Muscle of leg (tissue), 11 donors: ENCODE data around the gene SLC35E2B. TPM values are rescaled to one million over a fixed set of nuclear protein-coding genes. Genes with fewer than 3 reads are reported as not detected.
"Not testable (repeated sequence)": the region's sequence is repeated elsewhere in the genome, so short reads cannot be mapped to it uniquely, and the experiment has no call there.

Experiments
- DNase-seq: peaks from one replicate; pipeline ENCODE4 v3.0.0; 2013
- H3K27ac ChIP-seq: one replicate; pipeline ENCODE4 v1.5.1; 2013; ENCODE audit warnings: mild to moderate bottlenecking, low read length, control low read depth
- H3K27me3 ChIP-seq: one replicate; pipeline ENCODE4 v1.6.1; 2013; ENCODE audit warnings: low read length; ENCODE audit not compliant: control insufficient read depth, insufficient read depth
- H3K36me3 ChIP-seq: one replicate; pipeline ENCODE4 v1.6.1; 2013; ENCODE audit warnings: low read length; ENCODE audit not compliant: control insufficient read depth, insufficient read depth
- H3K4me1 ChIP-seq: one replicate; pipeline ENCODE4 v1.6.1; 2013; ENCODE audit warnings: low read length; ENCODE audit not compliant: control insufficient read depth, insufficient read depth
- H3K4me3 ChIP-seq: one replicate; pipeline ENCODE4 v1.5.1; 2013; ENCODE audit warnings: low read length, control low read depth
- H3K9me3 ChIP-seq: replicated peaks from 2 replicates; pipeline ENCODE4 v1.6.1; 2013; ENCODE audit warnings: low read depth, low read length; ENCODE audit not compliant: control insufficient read depth
- WGBS: methylation state at CpG from one replicate; pipeline ENCODE4 v1.1.5; 2013; ENCODE audit warnings: missing lambda C conversion rate; ENCODE audit not compliant: insufficient coverage; 5-methylcytosine and 5-hydroxymethylcytosine counted together
- polyA plus RNA-seq, 8 donors: library from polyadenylated mRNA; unstranded; fragments of 120-200 nt; gene quantifications; one replicate each; pipeline versions ENCODE4 v1.2.1 to v1.2.3, GENCODE V29; 2013; ENCODE audit warnings: inconsistent platforms in 1 of 8, low replicate concordance in 1 of 8; ENCODE audit not compliant: insufficient read length in 8 of 8, insufficient read depth in 1 of 8
- total RNA-seq: library from RNA; stranded (reverse); fragments of 120-200 nt; gene quantifications from one replicate; pipeline ENCODE4 v1.2.4, GENCODE V29; 2013

SLC35E2B gene
- total and polyA plus RNA-seq, 9 donors = 27.4 to 56.9 (median 48.1) TPM

DNA sequence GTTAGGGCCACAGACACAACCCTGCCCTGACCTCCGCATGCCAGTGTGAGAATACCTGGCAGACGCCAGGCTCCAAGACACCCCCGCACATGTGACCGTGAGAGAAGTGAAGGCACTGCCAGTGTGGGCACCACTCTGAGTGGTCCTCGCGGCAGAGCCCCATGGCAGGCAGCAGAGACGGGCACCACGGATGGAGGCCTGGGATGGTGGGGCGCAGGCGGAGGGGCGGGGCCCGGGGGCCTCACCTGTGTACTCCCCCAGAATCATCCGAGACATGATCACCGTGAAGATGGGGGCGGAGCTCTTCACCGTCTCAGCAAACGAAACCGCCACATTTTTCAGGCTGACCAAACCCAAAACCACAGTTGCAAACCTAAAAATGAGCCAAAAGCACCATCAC lies 17.4 kb downstream of the SLC35E2B start:
- not testable (repeated sequence) for H3K4me3 ChIP-seq, H3K27me3 ChIP-seq, H3K27ac ChIP-seq, H3K9me3 ChIP-seq, DNase-seq
- H3K36me3 ChIP-seq = peaks cover 23% of the 10 kb centered on the region
- peaks cover 14% of the 10 kb centered on the region for H3K4me1 ChIP-seq
- WGBS = no CpG with 5 or more reads among the region's 18 CpGs

DNA sequence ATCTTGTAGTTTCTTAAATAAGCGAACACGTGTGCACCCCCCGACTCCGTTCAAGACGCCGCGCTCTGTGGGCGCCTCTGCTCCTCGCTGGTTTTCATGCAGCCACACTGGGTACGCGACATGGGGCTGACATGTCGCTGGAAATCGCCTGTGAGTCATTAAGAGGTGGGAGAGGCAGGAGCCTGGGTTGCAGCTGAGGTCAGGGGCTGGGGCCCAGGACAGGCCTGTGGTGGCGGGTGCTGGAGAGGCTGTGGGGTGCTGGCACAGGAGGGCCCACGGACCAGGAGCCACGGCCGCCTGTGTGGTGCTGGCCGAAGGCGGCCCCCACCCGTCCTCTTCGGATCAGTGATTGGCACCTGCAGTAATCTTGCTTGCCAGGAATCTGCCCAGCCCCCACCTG lies 17.8 kb downstream of the SLC35E2B start:
- not testable (repeated sequence) for H3K9me3 ChIP-seq, DNase-seq, H3K27ac ChIP-seq, H3K4me3 ChIP-seq, H3K27me3 ChIP-seq
- 100% methylated on average over 1 of the region's 21 CpGs for WGBS
- Histone ChIP-seq H3K36me3 (peaks cover 27% of the 10 kb centered on the region), H3K4me1 (peaks cover 14% of the 10 kb centered on the region)

DNA sequence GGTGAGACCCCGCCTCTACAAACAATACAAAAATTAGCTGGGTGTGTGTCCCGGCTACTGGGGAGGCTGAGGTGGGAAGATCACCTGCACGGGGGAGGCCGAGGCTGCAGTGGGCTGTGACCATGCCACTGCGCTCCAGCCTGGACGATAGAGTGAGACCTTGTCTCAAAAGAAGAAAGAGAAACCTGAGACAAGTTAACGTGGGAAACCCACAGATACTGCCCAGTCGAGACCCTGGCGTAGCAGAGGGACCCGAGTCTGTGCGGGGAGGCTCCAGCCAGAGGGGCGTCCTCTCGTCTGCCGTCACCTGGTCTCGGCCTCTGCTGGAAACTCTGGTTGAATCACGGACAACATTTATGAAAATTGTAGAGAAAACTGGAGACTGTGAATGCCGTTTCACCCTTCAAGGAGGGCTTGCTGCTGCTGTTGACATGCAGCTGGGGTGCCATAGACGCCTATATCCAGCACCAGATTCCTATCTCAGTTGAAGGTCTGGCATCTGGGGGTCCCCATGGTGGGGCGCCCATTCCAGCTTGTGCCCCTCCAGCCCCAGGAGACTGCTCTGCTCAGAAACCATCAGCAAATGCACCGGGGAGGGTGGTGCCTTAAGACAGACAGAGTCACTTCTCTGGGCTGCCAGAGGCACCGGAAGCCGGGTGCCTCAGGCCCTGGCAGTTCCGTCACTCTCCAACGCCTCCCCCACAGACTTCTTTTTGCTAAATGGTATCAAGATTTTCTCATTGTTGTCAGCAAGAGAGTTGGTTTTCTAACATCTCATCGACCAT lies 20.2 kb downstream of the SLC35E2B start:
- H3K4me3 ChIP-seq = no peak overlapping the region
- 91% methylated on average over 15 of the region's 25 CpGs for WGBS
- peaks cover 40% of the 10 kb centered on the region for H3K36me3 ChIP-seq
- no peaks in the 10 kb centered on the region for H3K4me1 ChIP-seq
- no peak for DNase-seq
- H3K27ac ChIP-seq = no peak overlapping the region
- no peaks in the 10 kb centered on the region for H3K27me3 ChIP-seq
- H3K9me3 ChIP-seq = no peaks in the 10 kb centered on the region

DNA sequence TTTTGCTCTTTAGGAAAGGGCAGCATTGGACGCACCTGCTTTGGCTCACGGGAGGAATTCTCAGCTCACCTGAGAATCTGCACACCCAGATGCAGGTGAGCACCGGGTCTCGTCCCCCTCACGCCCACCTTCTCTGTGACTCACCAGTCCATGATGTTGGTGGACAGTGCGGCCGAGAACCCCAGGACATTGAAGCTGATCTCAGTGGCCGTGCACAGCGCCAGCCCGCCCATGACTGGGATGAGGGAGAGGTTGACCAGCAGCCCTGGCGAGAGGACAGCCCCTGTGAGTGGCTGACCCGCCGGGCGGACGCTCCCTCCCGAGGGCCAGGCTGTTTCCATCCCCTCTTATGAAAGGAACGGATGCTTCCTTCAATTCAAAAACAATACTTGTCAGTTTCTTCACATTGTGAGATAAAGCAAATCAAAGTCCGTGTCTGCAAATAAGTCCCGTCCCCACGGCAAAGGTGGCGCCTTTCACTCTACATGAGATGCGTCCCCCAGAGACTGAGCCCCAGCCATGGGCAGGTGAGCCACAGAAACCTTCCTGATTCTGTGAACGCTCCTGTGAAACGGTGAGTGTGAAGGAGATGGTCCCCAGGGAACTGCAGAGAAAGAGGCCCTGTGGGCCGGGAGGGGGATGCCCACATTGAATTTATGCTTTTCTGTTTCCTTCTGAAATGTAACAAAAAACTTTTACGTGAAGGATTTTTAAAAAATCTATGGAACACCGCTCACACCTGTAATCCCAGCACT lies 21.1 kb downstream of the SLC35E2B start:
- H3K4me1 ChIP-seq = no peaks in the 10 kb centered on the region
- 76% methylated on average over 6 of the region's 27 CpGs for WGBS
- no peaks in the 10 kb centered on the region for H3K9me3 ChIP-seq
- DNase-seq = no peak
- no peak overlapping the region for H3K27ac ChIP-seq
- H3K4me3 ChIP-seq = no peak overlapping the region
- peaks cover 42% of the 10 kb centered on the region for H3K36me3 ChIP-seq
- H3K27me3 ChIP-seq = no peaks in the 10 kb centered on the region

DNA sequence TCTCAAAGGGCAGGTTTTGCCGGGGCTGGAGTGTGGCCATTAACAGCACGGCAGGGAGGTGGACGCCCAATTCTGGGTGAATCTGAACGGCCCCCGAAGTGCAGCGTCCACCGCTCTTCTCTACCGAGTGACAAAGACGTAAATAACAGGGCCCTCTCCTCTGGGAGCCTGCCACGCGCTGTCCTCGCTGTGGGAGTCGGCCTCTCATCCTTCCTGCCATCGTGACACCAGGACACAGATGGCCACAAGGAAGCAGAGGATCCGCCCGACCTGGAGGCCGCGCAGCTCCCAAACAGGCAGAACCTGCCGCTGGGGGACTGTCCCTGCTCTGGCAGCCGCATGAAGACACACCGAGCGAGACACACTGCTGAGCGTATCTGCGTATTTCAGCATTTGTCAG lies 21.7 kb downstream of the SLC35E2B start:
- no peak overlapping the region for H3K27ac ChIP-seq
- peaks cover 49% of the 10 kb centered on the region for H3K36me3 ChIP-seq
- no peak for DNase-seq
- H3K9me3 ChIP-seq = no peaks in the 10 kb centered on the region
- no peak overlapping the region for H3K4me3 ChIP-seq
- no peaks in the 10 kb centered on the region for H3K27me3 ChIP-seq
- WGBS = 92% methylated on average over 24 of the region's 24 CpGs
- no peaks in the 10 kb centered on the region for H3K4me1 ChIP-seq

DNA sequence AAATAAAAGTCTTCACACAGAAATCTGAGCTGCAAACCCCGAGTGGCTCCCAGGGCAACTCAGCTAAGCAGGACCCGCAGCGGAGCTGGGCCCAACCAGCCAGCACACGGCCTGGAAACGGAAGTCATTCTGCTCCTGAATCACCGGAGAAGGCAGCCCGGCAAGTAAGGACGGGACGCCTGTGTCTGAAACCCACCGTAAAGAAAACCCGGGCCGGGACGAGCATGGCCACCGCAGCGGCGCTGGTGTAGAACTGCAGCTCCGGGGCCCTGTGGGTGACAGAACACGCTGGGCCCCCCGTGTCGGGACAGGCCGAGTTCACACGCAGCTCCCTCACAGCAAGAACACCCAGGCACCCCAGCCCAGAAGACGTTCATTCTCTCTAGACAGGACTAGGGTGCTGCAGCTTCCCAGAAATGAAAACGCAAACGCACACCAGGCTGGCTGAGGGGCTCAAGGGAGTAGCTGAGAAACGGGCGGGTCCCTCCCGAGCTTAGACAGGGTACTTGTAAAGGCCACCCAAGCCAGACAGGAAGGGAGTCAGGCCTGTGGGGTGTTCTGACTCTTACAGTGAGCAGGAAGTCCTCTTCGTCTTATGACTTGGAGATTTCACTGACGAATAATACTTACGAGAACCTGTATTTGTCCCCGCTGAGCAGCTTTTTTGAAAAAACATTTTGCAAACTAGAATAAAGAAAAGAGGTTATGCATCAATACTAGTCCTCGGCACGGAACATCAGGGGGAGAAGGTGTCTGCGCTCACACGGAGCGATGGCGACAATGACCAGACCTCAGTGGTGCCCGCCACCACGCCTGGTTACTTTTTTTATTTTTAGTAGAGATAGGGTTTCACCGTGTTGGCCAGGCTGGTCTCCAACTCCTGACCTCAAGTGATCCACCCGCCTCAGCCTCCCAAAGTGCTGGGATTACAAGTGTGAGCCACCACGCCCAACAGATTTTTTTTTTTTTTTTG lies 22.8 kb downstream of the SLC35E2B start:
- Histone ChIP-seq H3K4me1 (no peaks in the 10 kb centered on the region), H3K36me3 (peaks cover 60% of the 10 kb centered on the region), H3K9me3 (no peaks in the 10 kb centered on the region), H3K4me3 (no peak overlapping the region), H3K27me3 (no peaks in the 10 kb centered on the region), H3K27ac (no peak overlapping the region)
- DNase-seq = no peak
- 89% methylated on average over 40 of the region's 43 CpGs for WGBS

DNA sequence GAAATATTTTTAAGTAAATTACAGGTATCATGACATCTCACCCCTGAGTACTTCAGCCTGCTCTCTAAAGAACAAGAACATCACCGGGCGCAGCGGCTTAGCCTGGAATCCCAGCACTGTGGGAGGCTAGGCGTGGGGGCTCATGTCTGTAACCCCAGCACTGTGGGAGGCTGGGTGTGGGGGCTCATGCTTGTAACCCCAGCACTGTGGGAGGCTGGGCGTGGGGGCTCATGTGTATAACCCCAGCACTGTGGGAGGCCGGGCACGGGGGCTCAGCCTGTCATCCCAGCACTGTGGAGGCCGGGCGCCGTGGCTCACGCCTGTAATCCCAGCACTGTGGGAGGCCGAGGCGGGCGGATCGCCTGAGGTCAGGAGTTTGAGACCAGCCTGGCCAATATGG lies 26.1 kb downstream of the SLC35E2B start:
- Histone ChIP-seq H3K4me1 (peaks cover 5% of the 10 kb centered on the region), H3K4me3 (no peak overlapping the region), H3K36me3 (peaks cover 59% of the 10 kb centered on the region), H3K27ac (no peak overlapping the region), H3K9me3 (no peaks in the 10 kb centered on the region), H3K27me3 (no peaks in the 10 kb centered on the region)
- no peak for DNase-seq
- 95% methylated on average over 9 of the region's 15 CpGs for WGBS

DNA sequence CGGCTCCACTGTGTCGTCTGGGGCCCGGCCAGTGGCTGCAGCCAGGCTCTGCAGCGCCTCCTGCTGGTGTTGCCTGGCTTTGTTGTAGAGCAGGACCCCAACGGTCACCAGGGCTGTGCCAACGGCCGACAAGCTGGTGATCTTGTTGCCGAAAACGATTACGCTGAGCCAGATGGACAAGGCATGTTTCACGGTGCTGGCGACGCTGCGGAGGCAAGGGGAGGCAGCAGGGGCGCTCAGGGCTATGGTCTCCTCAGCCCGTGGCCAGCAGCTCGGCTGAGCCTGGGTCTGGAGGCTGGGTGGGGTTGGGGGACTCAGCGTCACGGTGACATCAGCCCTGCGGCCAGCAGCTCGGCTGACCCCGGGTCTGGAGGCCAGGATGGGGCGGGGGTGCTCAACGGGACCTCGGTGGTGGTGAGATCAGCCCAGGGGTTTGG lies 26.8 kb downstream of the SLC35E2B start:
- 82% methylated on average over 25 of the region's 25 CpGs for WGBS
- Histone ChIP-seq H3K27me3 (no peaks in the 10 kb centered on the region), H3K9me3 (no peaks in the 10 kb centered on the region), H3K4me3 (no peak overlapping the region), H3K27ac (no peak overlapping the region), H3K4me1 (peaks cover 9% of the 10 kb centered on the region), H3K36me3 (peaks cover 52% of the 10 kb centered on the region)
- no peak for DNase-seq

DNA sequence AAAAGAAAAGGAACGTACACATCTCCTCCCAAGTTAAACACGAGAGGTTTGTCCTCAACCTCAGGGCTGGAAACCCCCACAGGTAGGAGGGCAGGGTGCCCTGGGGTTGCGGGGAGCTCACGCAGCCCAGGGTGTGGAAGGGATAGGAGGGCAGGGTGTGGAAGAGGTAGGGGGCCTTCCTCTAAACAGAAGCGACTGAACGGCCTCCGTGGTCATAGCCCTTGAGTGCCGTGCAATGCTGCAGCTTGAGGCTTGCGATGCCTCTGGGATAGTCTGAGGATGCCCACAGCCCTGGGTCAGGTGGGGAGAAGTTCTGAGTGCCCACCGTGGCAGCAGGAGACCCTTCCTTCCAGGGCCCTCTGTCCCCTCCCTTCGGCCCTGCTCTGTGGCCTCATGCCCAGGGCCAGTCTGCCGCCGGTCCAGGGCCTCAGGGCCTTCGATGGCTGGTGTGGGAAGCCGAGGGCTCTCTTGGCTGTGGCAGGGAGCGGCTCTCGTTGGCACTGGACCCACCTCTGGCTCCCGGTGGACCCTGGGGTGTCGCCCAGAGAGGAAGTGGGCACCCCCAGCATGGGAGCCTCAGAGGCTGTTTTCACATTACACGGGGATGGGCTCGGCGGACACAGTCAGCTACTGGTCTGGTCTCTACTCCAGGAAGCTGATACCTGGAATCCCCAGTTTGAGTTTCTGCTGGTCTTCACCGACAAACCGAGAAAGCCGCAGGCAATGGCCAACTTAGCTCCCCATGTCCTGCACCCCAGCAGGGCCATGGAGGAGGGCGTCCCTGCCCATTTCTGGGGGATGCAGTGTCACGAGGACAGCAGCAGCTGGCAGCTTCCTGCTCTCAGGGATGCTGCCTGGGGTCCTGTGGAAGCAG lies 27.4 kb downstream of the SLC35E2B start:
- 91% methylated on average over 24 of the region's 27 CpGs for WGBS
- peaks cover 48% of the 10 kb centered on the region for H3K36me3 ChIP-seq

More for the DNA sequence above, 27.4 kb downstream of the SLC35E2B start:
- Histone ChIP-seq H3K4me3 (no peak overlapping the region), H3K9me3 (no peaks in the 10 kb centered on the region), H3K4me1 (peaks cover 13% of the 10 kb centered on the region), H3K27me3 (no peaks in the 10 kb centered on the region), H3K27ac (no peak overlapping the region)
- DNase-seq = no peak
